ENCODE results near the gene MYO3B.

MYO3B gene

GRCh38 chr2:170161516-170162270 lies 16.3 kb upstream of the MYO3B start:
- DNase-seq = no peak

GRCh38 chr2:170162271-170162632 lies 15.7 kb upstream of the MYO3B start:
- DNase-seq = no peak

DNA sequence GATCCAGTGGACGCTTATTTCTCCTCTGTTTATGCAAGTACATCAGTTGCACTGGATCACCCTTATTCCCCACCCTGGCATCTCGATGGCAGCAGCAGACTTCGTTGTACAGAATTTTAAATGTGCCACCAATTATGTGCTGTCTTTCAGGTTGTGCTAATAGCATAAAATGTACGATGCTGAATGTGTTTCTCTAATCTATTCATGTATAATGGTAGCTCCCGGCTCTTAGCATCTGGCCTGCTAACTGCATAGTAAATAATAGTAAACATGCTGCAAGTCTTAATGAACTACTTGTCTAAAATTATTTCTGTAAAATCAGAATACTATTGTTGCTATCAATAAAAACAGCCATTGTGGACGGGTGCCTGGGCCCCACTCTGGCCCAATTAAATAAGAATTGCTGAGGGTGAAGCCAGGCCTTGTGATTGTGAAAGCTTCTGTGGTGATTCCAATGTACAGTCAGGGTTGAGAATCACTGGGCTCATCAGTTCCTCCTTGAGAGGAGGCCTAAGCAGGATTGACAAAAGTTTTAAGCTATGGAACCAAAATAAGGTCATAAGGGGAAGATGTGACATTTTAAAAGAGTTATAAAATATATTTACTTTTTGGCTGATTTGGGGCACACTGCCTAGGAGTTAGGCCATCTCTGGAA lies 14.4 kb upstream of the MYO3B start:
- DNase-seq = no peak

- no peak for DNase-seq
Measured at GRCh38 chr2:170165129-170165528, 12.8 kb upstream of the MYO3B start.

GRCh38 chr2:170166735-170167134 lies 11.2 kb upstream of the MYO3B start:
- no peak for DNase-seq

GRCh38 chr2:170170281-170171040 lies 7.5 kb upstream of the MYO3B start:
- no peak for DNase-seq

DNA sequence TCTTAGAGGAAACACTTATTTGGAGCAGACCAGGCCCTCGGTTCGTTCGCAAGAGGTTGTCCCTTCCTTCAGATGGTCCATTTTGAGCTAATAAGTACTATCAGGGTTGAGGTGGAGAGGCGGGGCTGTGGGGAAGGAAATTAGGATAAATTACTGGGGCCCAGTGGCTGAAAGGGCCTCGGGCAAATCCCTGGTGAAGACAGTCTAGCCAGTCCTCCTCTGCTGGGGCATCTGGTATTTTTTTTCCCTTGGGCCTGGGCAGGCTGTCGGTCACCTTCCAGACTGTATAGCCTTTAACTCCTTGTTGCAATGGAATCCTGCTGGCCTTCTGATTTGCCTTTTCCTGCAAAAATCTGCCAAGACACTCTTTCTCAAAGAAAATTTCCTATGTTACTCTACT lies 1.7 kb upstream of the MYO3B start:
- no peak for DNase-seq

- DNase-seq = no peak
Measured at GRCh38 chr2:170180031-170180566, 2.2 kb downstream of the MYO3B start.

- no peak for DNase-seq
Measured at GRCh38 chr2:170181602-170182001, 3.7 kb downstream of the MYO3B start.

GRCh38 chr2:170185319-170185718 lies 7.4 kb downstream of the MYO3B start:
- DNase-seq = no peak

- DNase-seq = no peak
Measured at GRCh38 chr2:170189757-170190156, 11.8 kb downstream of the MYO3B start.

GRCh38 chr2:170190172-170190571 lies 12.2 kb downstream of the MYO3B start:
- DNase-seq = no peak

GRCh38 chr2:170191166-170191866 lies 13.4 kb downstream of the MYO3B start:
- DNase-seq = no peak

- DNase-seq = no peak
Measured at GRCh38 chr2:170196963-170197362, 19.0 kb downstream of the MYO3B start.

DNA sequence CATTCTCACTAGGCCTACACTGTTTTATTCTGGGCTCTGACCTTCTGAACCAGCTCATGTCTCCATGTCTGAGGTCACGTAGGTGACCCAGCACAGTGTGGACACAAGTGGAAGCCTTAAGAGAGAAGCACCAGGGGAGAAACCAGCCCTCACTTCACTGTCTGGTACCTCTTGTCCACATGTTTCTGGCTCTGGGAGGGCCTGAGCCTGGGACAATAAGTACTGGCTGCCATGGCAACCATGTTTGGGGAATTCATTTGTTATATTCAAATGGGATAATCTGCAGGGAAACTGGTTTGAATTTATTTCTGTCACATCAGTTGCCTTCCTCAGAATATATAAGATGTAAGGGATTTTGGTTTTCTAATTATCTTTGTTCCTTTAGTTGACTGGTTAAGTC lies 23.3 kb downstream of the MYO3B start:
- no peak for DNase-seq

- no peak for DNase-seq
Measured at GRCh38 chr2:170201734-170202393, 23.9 kb downstream of the MYO3B start.

DNA sequence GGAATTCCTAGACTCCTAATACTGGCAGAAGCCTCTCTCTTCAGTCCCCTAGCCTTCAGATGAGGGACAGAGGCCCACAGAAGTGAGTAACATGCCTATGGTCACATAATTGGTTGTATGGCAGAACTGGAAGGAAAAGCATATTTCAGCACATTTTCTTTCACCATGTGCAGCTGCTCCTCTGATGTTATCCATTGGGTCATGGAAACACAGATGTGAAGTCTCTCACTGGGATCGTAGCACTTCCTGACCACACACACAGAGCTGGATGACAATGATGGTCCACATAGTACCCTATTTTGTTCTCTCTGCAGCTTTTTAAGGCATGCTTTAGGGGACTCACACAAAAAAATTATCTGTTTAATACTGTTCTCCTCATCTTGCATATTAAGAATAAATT lies 24.5 kb downstream of the MYO3B start:
- no peak for DNase-seq

GRCh38 chr2:170204298-170204951 lies 26.5 kb downstream of the MYO3B start:
- no peak for DNase-seq

DNA sequence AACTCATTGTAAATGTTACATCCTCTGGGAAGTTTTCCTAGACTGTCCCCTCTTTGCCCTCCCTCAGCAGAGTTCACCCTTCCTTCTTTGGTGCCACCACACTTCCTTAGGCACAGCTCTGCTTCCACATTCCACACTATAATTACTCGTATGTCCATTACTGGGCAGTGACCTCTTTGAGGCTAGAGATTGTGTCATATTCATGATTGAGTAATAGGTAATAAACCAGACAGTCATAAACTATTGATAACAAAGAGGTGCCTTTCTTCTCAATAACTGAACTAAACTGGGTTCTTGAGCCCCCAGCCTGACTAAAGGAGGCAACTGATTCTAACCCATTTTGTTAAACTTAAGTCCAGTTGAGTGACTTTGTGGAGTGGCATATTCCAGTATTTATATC lies 28.3 kb downstream of the MYO3B start:
- no peak for DNase-seq

GRCh38 chr2:170206805-170207407 lies 29.0 kb downstream of the MYO3B start:
- no peak for DNase-seq

DNA sequence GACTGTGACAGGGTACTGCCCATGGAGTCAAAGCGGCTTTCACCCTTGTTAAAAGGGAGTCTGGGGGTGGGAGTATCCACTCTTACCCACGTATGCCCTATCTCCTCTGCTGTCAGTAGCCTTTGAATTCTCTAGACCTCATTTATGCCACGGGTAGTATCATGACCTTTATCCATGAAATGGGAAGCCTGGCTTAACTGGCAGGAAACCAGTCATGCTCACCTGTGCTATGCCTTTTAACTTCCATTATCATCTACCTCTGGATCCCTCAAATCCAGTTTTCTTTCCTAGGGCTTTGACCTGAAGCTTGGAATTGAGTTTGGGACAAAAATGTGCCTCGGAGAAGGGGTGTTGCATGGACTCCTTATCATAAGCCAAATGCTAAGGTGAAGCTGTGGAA lies 30.0 kb downstream of the MYO3B start:
- DNase-seq = no peak

DNA sequence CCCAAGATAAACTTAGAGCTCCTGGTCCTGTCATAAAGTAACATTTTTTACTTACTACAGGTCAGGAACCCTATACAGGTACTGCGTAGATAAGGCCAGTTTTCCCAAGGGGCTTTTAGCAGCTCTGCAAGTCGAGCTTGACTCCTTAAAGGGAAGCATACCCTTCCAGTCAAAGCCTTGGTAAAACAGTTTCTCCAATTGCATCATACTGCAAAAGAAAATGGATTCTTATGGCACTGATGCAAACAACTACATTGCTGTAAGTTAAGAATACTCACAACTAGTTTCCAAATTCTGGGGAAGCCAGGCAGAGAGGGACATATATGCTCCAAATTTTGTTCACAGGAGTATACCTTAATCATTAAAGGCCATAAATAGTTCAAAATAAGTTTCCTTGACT lies 31.0 kb downstream of the MYO3B start:
- DNase-seq = no peak

All from activated CD4-positive, alpha-beta T cell treated with anti-CD3 and anti-CD28 coated beads, Interleukin-2, amount 50 U/mL, for 4 hours (primary cell).